Measurements from ENCODE around the gene GLIPR1L1.

The GLIPR1L1 gene

GRCh38 chr12:75407683-75408082 lies 73.2 kb downstream of the GLIPR1L1 start:
- H3K36me3 ChIP-seq (ENCODE audit: control insufficient read depth in 2 of 2, insufficient read depth in 1 of 2, low read length in 2 of 2) = no peaks in the 10 kb centered on the region
- no peak overlapping the region for H3K27ac ChIP-seq (ENCODE audit: extremely low read depth, low read depth, low read length)
- POLR2A ChIA-PET = no interaction called here
- H3K9me3 ChIP-seq (ENCODE audit: control insufficient read depth, insufficient read depth, low read depth, low read length) = no peaks in the 10 kb centered on the region
- CTCF ChIA-PET = interaction anchor here (0.9 to 1.5 kb wide), 2 partner anchors 12 to 16 kb away, joined by 3 to 4 read pairs; no protein-coding TSS in a partner anchor
- no peak overlapping the region for H3K4me3 ChIP-seq (ENCODE audit: low read depth, low read length)
- no peaks in the 10 kb centered on the region for H3K4me1 ChIP-seq (ENCODE audit: control insufficient read depth, insufficient read depth, low read length)
- peak; percentile 91 for TF ChIP-seq ZNF510 (tag by site-specific recombination; IDR thresholded peaks at IDR 0.05; ENCODE audit: insufficient replicate concordance)
- TF ChIP-seq ZNF544 (tag by site-specific recombination; IDR thresholded peaks at IDR 0.05) = no peak

DNA sequence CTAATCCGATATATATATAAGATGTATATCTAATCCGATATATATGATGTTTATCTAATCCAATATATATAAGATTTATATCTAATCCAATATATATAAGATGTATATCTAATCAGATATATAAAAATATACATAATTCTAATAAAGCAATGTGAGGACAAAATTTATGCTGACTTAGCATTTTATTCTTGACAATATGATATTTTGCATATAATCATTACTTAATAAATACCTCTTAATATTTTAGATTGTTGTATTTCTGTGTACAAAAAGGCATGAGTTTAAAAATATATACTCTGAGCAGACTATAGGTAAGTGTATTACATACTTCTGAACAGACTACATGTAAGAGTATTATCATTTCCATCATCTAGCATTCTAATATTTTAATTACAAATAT lies 75.4 kb downstream of the GLIPR1L1 start:
- no peak for TF ChIP-seq ZNF121 (tag by site-specific recombination; IDR thresholded peaks at IDR 0.05)
- TF ChIP-seq ZNF157 (tag by site-specific recombination; IDR thresholded peaks at IDR 0.05) = no peak
- TF ChIP-seq ZNF404 (tag by site-specific recombination; IDR thresholded peaks at IDR 0.05) = no peak
- no peak for TF ChIP-seq ZNF155 (tag by site-specific recombination; IDR thresholded peaks at IDR 0.05)
- TF ChIP-seq KLF8 (tag by site-specific recombination; IDR thresholded peaks at IDR 0.05) = no peak
- no peak for TF ChIP-seq ZBTB20 (tag by site-specific recombination; IDR thresholded peaks at IDR 0.05)
- no peak for TF ChIP-seq IKZF3 (tag by site-specific recombination; IDR thresholded peaks at IDR 0.05)
- TF ChIP-seq ZBTB26 (tag by site-specific recombination; optimal IDR thresholded peaks at IDR 0.05) = no peak
- TF ChIP-seq ZNF138 (tag by site-specific recombination; IDR thresholded peaks at IDR 0.05; ENCODE audit: borderline replicate concordance) = no peak
- TF ChIP-seq HOXC10 (CRISPR knock-in tag; IDR thresholded peaks at IDR 0.05) = no peak
- TF ChIP-seq EGR2 (tag by site-specific recombination; IDR thresholded peaks at IDR 0.05; ENCODE audit: low read depth) = no peak
- TF ChIP-seq ZNF530 (tag by site-specific recombination; IDR thresholded peaks at IDR 0.05; ENCODE audit: low read depth) = no peak
- no peak for TF ChIP-seq ZNF132 (tag by site-specific recombination; IDR thresholded peaks at IDR 0.05; ENCODE audit: borderline replicate concordance)
- no peak for TF ChIP-seq ZNF211 (tag by site-specific recombination; IDR thresholded peaks at IDR 0.05; ENCODE audit: low read depth)
- TF ChIP-seq ZEB2 (tag by site-specific recombination; IDR thresholded peaks at IDR 0.05) = no peak
- no peak for TF ChIP-seq ZNF654 (tag by site-specific recombination; IDR thresholded peaks at IDR 0.05; ENCODE audit: low read depth)
- TF ChIP-seq, protein P1, sequence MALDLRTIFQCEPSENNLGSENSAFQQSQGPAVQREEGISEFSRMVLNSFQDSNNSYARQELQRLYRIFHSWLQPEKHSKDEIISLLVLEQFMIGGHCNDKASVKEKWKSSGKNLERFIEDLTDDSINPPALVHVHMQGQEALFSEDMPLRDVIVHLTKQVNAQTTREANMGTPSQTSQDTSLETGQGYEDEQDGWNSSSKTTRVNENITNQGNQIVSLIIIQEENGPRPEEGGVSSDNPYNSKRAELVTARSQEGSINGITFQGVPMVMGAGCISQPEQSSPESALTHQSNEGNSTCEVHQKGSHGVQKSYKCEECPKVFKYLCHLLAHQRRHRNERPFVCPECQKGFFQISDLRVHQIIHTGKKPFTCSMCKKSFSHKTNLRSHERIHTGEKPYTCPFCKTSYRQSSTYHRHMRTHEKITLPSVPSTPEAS (tag by site-specific recombination; IDR thresholded peaks at IDR 0.05) = no peak
- TF ChIP-seq ZNF274 (IDR thresholded peaks at IDR 0.05; ENCODE audit: low read length) = no peak
- TF ChIP-seq ZNF274 (tag by site-specific recombination; IDR thresholded peaks at IDR 0.05; ENCODE audit: borderline replicate concordance) = no peak
- TF ChIP-seq ZNF830 (tag by site-specific recombination; IDR thresholded peaks at IDR 0.05; ENCODE audit: low read depth) = no peak
- CTCF ChIA-PET = interaction anchor here (0.7 kb wide), 1 partner anchor 14 kb away, joined by 5 read pairs; no protein-coding TSS in a partner anchor

GRCh38 chr12:75414671-75415070 lies 80.2 kb downstream of the GLIPR1L1 start:
- POLR2A ChIA-PET = no interaction called here
- TF ChIP-seq ZNF549 (tag by site-specific recombination; IDR thresholded peaks at IDR 0.05) (no peak), FEZF1 (tag by site-specific recombination; IDR thresholded peaks at IDR 0.05) (peak; percentile 44), ZFP3 (tag by site-specific recombination; IDR thresholded peaks at IDR 0.05; ENCODE audit: low read depth) (no peak), ZNF266 (tag by site-specific recombination; IDR thresholded peaks at IDR 0.05; ENCODE audit: low read depth) (no peak)
- TF ChIP-seq, protein P2, sequence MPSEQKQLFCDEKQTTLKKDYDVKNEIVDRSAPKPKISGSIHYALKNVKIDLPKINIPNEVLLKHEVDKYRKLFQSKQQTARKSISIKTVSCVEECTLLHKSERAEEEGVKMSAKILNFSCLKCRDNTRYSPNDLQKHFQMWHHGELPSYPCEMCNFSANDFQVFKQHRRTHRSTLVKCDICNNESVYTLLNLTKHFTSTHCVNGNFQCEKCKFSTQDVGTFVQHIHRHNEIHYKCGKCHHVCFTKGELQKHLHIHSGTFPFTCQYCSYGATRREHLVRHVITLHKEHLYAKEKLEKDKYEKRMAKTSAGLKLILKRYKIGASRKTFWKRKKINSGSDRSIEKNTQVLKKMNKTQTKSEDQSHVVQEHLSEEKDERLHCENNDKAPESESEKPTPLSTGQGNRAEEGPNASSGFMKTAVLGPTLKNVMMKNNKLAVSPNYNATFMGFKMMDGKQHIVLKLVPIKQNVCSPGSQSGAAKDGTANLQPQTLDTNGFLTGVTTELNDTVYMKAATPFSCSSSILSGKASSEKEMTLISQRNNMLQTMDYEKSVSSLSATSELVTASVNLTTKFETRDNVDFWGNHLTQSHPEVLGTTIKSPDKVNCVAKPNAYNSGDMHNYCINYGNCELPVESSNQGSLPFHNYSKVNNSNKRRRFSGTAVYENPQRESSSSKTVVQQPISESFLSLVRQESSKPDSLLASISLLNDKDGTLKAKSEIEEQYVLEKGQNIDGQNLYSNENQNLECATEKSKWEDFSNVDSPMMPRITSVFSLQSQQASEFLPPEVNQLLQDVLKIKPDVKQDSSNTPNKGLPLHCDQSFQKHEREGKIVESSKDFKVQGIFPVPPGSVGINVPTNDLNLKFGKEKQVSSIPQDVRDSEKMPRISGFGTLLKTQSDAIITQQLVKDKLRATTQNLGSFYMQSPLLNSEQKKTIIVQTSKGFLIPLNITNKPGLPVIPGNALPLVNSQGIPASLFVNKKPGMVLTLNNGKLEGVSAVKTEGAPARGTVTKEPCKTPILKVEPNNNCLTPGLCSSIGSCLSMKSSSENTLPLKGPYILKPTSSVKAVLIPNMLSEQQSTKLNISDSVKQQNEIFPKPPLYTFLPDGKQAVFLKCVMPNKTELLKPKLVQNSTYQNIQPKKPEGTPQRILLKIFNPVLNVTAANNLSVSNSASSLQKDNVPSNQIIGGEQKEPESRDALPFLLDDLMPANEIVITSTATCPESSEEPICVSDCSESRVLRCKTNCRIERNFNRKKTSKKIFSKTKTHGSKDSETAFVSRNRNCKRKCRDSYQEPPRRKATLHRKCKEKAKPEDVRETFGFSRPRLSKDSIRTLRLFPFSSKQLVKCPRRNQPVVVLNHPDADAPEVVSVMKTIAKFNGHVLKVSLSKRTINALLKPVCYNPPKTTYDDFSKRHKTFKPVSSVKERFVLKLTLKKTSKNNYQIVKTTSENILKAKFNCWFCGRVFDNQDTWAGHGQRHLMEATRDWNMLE (tag by site-specific recombination; conservative IDR thresholded peaks at IDR 0.05; ENCODE audit: low read depth) = no peak

More for the DNA sequence above, 75.4 kb downstream of the GLIPR1L1 start:
- Histone ChIP-seq H3K4me1 (ENCODE audit: control insufficient read depth, insufficient read depth, low read length) (no peaks in the 10 kb centered on the region), H3K9me3 (ENCODE audit: control insufficient read depth, insufficient read depth, low read depth, low read length) (no peaks in the 10 kb centered on the region), H3K27ac (ENCODE audit: extremely low read depth, low read depth, low read length) (no peak overlapping the region), H3K4me3 (ENCODE audit: low read depth, low read length) (no peak overlapping the region), H3K36me3 (ENCODE audit: control insufficient read depth in 2 of 2, insufficient read depth in 1 of 2, low read length in 2 of 2) (no peaks in the 10 kb centered on the region)
- POLR2A ChIA-PET = no interaction called here

More at GRCh38 chr12:75414671-75415070, 80.2 kb downstream of the GLIPR1L1 start:
- Histone ChIP-seq H3K36me3 (ENCODE audit: control insufficient read depth in 2 of 2, insufficient read depth in 1 of 2, low read length in 2 of 2) (no peaks in the 10 kb centered on the region), H3K9me3 (ENCODE audit: control insufficient read depth, insufficient read depth, low read depth, low read length) (no peaks in the 10 kb centered on the region), H3K4me3 (ENCODE audit: low read depth, low read length) (no peak overlapping the region), H3K4me1 (ENCODE audit: control insufficient read depth, insufficient read depth, low read length) (no peaks in the 10 kb centered on the region), H3K27ac (ENCODE audit: extremely low read depth, low read depth, low read length) (no peak overlapping the region)
- CTCF ChIA-PET = interaction anchor here (0.6 to 1.0 kb wide), 2 partner anchors 46 to 71 kb away, joined by 3 to 6 read pairs; no protein-coding TSS in a partner anchor
